A549 (cell line): ENCODE results near the gene TMEM163.
"Not testable (repeated sequence)": the region's sequence is repeated elsewhere in the genome, so short reads cannot be mapped to it uniquely, and the experiment has no call there.

ENCODE experiments used
- CTCF ChIP-seq: fragments of >200 bp; sonication (Bioruptor Twin); formaldehyde crosslinking; IDR thresholded peaks from 3 replicates; pipeline ENCODE4 v1.5.1; 2016
- MAX ChIP-seq: IDR thresholded peaks from 2 replicates; pipeline ENCODE4 v1.6.1; 2012
- MYC ChIP-seq: IDR thresholded peaks from 2 replicates; pipeline ENCODE4 v1.6.1; 2012; ENCODE audit warnings: mild to moderate bottlenecking, inconsistent platforms, low read length, improper control_type of control experiment, borderline replicate concordance
- POLR2A ChIP-seq: IDR thresholded peaks from 2 replicates; pipeline ENCODE4 v1.6.1; 2012; ENCODE audit warnings: mild to moderate bottlenecking, low read length
- RARB ChIP-seq: fragments of 250-450 bp; sonication (Bioruptor Pico); IDR thresholded peaks from 2 replicates; pipeline ENCODE4 v1.8.0; 2021; ENCODE audit warnings: mild to moderate bottlenecking, moderate library complexity
- RFX5 ChIP-seq: fragments of 450-650 bp; IDR thresholded peaks from 2 replicates; pipeline ENCODE4 v1.7.1; 2014; ENCODE audit warnings: antibody characterized with exemption, mild to moderate bottlenecking, moderate library complexity
- SMC3 ChIP-seq: fragments of >200 bp; sonication (Bioruptor Twin); formaldehyde crosslinking; IDR thresholded peaks from 3 replicates; pipeline ENCODE4 v1.6.1; 2018; ENCODE audit warnings: inconsistent platforms

GRCh38 chr2:134615480-134615879 lies 103.3 kb downstream of the TMEM163 start:
- not testable (repeated sequence) for TF ChIP-seq CTCF, MYC, SMC3, MAX, RFX5, RARB, POLR2A
